Measurements from ENCODE around the gene TRIM17. TPM values are rescaled to one million over a fixed set of nuclear protein-coding genes. Genes with fewer than 3 reads are reported as not detected.
A peak's percentile ranks its signal among the peaks of the same experiment; 100 is the strongest.

Gene TRIM17
- total RNA-seq, 3 donors from 2014 or later: 7.3 to 9.5 TPM; not detected in 1

- TF ChIP-seq POLR2A (IDR thresholded peaks at IDR 0.05) (no peak), POLR2AphosphoS5 (IDR thresholded peaks at IDR 0.05) (no peak), CTCF (IDR thresholded peaks at IDR 0.05) (no peak)
- no peak overlapping the region for H3K4me3 ChIP-seq
- no peaks in the 10 kb centered on the region for H3K36me3 ChIP-seq
- no peaks in the 10 kb centered on the region for H3K9me3 ChIP-seq
- no peaks in the 10 kb centered on the region for H3K27me3 ChIP-seq
- peak in 1 of 2 donors; percentile 43 for DNase-seq (ENCODE audit: low spot score in 2 of 2)
- intact Hi-C loops (cut with DNase I; ENCODE audit: low total_unique reads): no loop called here
- no peaks in the 10 kb centered on the region for H3K4me1 ChIP-seq
- H3K27ac ChIP-seq: no peak overlapping the region
These were observed 50.4 kb downstream of the TRIM17 start for GRCh38 chr1:228366062-228366865.

GRCh38 chr1:228365271-228366061 is 51.2 kb downstream of the TRIM17 start:
- no peak for DNase-seq (ENCODE audit: low spot score in 2 of 2)
- no peaks in the 10 kb centered on the region for H3K36me3 ChIP-seq
- no peak overlapping the region for H3K4me3 ChIP-seq
- no peaks in the 10 kb centered on the region for H3K4me1 ChIP-seq
- H3K9me3 ChIP-seq: no peaks in the 10 kb centered on the region
- no peaks in the 10 kb centered on the region for H3K27me3 ChIP-seq
- intact Hi-C loops (cut with DNase I; ENCODE audit: low total_unique reads): no loop called here
- TF ChIP-seq CTCF (IDR thresholded peaks at IDR 0.05) (no peak), POLR2A (IDR thresholded peaks at IDR 0.05) (no peak), POLR2AphosphoS5 (IDR thresholded peaks at IDR 0.05) (no peak)
- H3K27ac ChIP-seq: no peak overlapping the region

GRCh38 chr1:228364706-228365213 is 51.9 kb downstream of the TRIM17 start:
- Histone ChIP-seq H3K4me3 (no peak overlapping the region), H3K36me3 (no peaks in the 10 kb centered on the region), H3K4me1 (no peaks in the 10 kb centered on the region), H3K9me3 (no peaks in the 10 kb centered on the region), H3K27ac (no peak overlapping the region), H3K27me3 (no peaks in the 10 kb centered on the region)
- no peak for DNase-seq (ENCODE audit: low spot score in 2 of 2)
- intact Hi-C loops (cut with DNase I; ENCODE audit: low total_unique reads): no loop called here
- TF ChIP-seq POLR2AphosphoS5 (IDR thresholded peaks at IDR 0.05) (no peak), POLR2A (IDR thresholded peaks at IDR 0.05) (no peak), CTCF (IDR thresholded peaks at IDR 0.05) (no peak)

GRCh38 chr1:228364068-228364705 is 52.5 kb downstream of the TRIM17 start:
- Histone ChIP-seq H3K27me3 (no peaks in the 10 kb centered on the region), H3K9me3 (no peaks in the 10 kb centered on the region), H3K4me1 (no peaks in the 10 kb centered on the region), H3K4me3 (no peak overlapping the region), H3K36me3 (no peaks in the 10 kb centered on the region), H3K27ac (no peak overlapping the region)
- no peak for DNase-seq (ENCODE audit: low spot score in 2 of 2)
- no peak for TF ChIP-seq POLR2A (IDR thresholded peaks at IDR 0.05)
- TF ChIP-seq CTCF (IDR thresholded peaks at IDR 0.05): no peak
- no peak for TF ChIP-seq POLR2AphosphoS5 (IDR thresholded peaks at IDR 0.05)
- intact Hi-C loops (cut with DNase I; ENCODE audit: low total_unique reads): no loop called here

All from breast epithelium (tissue), 4 donors.